LNCAP (cell line): ENCODE measurements around the gene PHLPP2.

ENCODE experiments used
- CTCF ChIP-seq: fragments of 450-650 bp; IDR thresholded peaks from 2 replicates; pipeline ENCODE4 v1.5.1; 2017; ENCODE audit warnings: mild to moderate bottlenecking

The PHLPP2 gene

GRCh38 chr16:71626018-71626857 is 98.3 kb downstream of the PHLPP2 start, which contains the start of gene MARVELD3:
Gene MARVELD3 (plus strand): TSS chr16:71626184. CDS start chr16:71626230, 46 bp downstream.
- TF ChIP-seq CTCF = peak; percentile 49

- TF ChIP-seq CTCF = no peak
Measured at GRCh38 chr16:71625113-71625850, 99.2 kb downstream of the PHLPP2 start.

- TF ChIP-seq CTCF = no peak
Measured at GRCh38 chr16:71623597-71623996, 100.9 kb downstream of the PHLPP2 start.

- no peak for TF ChIP-seq CTCF
Measured at GRCh38 chr16:71622088-71622487, 102.4 kb downstream of the PHLPP2 start.

GRCh38 chr16:71618429-71618828 is 106.1 kb downstream of the PHLPP2 start:
- TF ChIP-seq CTCF = no peak

- peak; percentile 94 for TF ChIP-seq CTCF
Measured at GRCh38 chr16:71610936-71611871, 113.3 kb downstream of the PHLPP2 start.

- no peak for TF ChIP-seq CTCF
Measured at GRCh38 chr16:71610447-71610846, 114.1 kb downstream of the PHLPP2 start.
